Rectal smooth muscle tissue (tissue), 1 donor: ENCODE measurements around the gene PLIN4.

ENCODE experiments used
- H3K27ac ChIP-seq: one replicate; pipeline ENCODE4 v1.7.0; 2013; ENCODE audit warnings: low read depth, low read length, inconsistent platforms
- H3K27me3 ChIP-seq: one replicate; pipeline ENCODE4 v1.7.0; 2013; ENCODE audit warnings: low read length; ENCODE audit not compliant: control insufficient read depth, insufficient read depth
- H3K36me3 ChIP-seq: one replicate; pipeline ENCODE4 v1.7.0; 2013; ENCODE audit warnings: low read length; ENCODE audit not compliant: control insufficient read depth, insufficient read depth
- H3K4me1 ChIP-seq: one replicate; pipeline ENCODE4 v1.7.0; 2013; ENCODE audit warnings: low read length; ENCODE audit not compliant: control insufficient read depth, insufficient read depth
- H3K4me3 ChIP-seq: one replicate; pipeline ENCODE4 v1.7.0; 2013; ENCODE audit warnings: low read length
- H3K9ac ChIP-seq: one replicate; pipeline ENCODE4 v1.7.0; 2013; ENCODE audit warnings: low read length

Gene PLIN4

DNA sequence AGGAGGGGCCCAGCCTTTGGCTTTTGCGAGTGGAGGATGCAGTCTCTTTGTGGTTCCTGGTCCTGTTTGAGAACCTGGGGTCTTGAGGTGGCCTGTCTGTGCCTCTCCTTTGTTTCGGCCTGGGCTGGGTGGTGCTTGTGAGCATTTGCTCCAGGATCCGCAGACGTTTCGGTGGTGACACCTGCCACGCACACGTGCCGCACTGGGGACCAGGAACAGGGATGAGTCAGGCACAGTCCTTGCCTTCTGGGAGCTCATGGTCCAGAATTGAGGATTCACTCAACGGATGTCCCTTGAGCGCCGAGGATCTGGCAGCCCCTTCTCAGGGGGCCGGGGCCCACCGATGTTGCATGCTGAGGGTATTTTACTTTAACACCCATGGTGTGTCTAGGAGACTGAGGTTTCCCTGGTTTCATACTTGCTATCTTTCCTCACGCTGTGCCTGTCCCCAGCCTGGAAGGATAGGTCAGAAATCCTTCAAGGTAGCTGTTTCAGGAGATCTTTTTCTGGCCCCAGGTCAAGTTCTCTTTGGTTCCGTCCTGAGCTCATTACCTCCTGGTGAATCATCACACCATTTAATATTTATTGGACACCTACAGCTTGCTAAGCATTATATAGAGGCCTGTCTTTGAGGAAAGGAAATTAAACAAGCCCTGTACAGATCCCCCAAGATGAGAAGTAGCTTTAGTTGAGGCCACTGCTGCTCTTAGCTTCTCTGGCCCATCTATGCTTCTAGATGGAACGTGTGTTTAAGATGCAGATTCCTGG is 41.1 kb downstream of the PLIN4 start:
- Histone ChIP-seq H3K36me3 (peaks cover 3% of the 10 kb centered on the region), H3K27ac (no peak overlapping the region), H3K4me3 (no peak overlapping the region), H3K27me3 (no peaks in the 10 kb centered on the region), H3K9ac (no peak overlapping the region), H3K4me1 (peaks cover 7% of the 10 kb centered on the region)

- peaks cover 7% of the 10 kb centered on the region for H3K4me1 ChIP-seq
- H3K27me3 ChIP-seq = no peaks in the 10 kb centered on the region
- H3K4me3 ChIP-seq = peak overlapping the region; percentile 54
- H3K27ac ChIP-seq = no peak overlapping the region
- H3K9ac ChIP-seq = no peak overlapping the region
- peaks cover 3% of the 10 kb centered on the region for H3K36me3 ChIP-seq
These were observed 43.7 kb downstream of the PLIN4 start for GRCh38 chr19:4474514-4475022.

GRCh38 chr19:4473763-4474513 is 44.3 kb downstream of the PLIN4 start:
- H3K27ac ChIP-seq = no peak overlapping the region
- H3K4me1 ChIP-seq = peaks cover 7% of the 10 kb centered on the region
- peaks cover 3% of the 10 kb centered on the region for H3K36me3 ChIP-seq
- no peak overlapping the region for H3K9ac ChIP-seq
- peak overlapping the region; percentile 54 for H3K4me3 ChIP-seq
- H3K27me3 ChIP-seq = no peaks in the 10 kb centered on the region

DNA sequence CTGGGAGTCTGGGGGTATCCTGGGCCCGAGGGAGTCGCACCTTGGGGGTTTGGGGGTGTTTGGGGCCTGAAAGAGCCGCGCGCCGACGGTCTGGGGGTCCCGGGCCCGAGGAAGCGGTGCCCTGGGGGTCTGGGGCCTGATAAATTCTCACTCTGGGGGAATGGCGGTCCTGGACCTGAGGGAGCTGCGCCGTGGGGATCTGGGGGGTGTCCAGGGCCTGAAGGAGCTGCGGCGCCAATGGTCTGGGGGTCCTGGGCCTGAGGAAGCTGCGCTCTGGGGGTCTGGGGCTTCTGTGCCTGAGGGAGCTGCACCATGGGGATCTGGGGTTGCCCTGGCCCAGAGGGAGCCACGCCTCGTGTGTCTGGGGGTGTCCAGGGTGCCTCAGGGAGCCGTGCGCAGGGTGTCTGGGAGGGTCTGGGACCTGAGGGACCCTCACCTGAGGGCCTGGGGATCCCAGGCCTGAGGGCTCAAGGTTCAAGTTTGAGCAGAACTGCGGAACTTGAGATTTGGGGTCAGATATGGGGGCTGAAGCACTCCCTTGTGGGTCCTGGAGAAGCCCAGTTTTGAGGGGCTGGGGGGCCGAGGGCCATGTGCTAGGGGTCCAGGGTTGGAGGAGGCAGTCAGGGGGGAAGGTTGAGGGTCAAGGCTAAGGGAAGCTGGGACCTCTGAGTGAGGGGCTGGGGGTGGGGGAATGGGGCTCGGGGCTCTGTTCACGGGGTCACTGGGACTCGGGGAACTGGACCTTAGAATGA is 45.1 kb downstream of the PLIN4 start:
- peak overlapping the region; percentile 21 for H3K9ac ChIP-seq
- H3K4me1 ChIP-seq = peaks cover 7% of the 10 kb centered on the region
- H3K4me3 ChIP-seq = peak overlapping the region; percentile 73
- peaks cover 3% of the 10 kb centered on the region for H3K36me3 ChIP-seq
- H3K27ac ChIP-seq = peak overlapping the region; percentile 7
- H3K27me3 ChIP-seq = no peaks in the 10 kb centered on the region

DNA sequence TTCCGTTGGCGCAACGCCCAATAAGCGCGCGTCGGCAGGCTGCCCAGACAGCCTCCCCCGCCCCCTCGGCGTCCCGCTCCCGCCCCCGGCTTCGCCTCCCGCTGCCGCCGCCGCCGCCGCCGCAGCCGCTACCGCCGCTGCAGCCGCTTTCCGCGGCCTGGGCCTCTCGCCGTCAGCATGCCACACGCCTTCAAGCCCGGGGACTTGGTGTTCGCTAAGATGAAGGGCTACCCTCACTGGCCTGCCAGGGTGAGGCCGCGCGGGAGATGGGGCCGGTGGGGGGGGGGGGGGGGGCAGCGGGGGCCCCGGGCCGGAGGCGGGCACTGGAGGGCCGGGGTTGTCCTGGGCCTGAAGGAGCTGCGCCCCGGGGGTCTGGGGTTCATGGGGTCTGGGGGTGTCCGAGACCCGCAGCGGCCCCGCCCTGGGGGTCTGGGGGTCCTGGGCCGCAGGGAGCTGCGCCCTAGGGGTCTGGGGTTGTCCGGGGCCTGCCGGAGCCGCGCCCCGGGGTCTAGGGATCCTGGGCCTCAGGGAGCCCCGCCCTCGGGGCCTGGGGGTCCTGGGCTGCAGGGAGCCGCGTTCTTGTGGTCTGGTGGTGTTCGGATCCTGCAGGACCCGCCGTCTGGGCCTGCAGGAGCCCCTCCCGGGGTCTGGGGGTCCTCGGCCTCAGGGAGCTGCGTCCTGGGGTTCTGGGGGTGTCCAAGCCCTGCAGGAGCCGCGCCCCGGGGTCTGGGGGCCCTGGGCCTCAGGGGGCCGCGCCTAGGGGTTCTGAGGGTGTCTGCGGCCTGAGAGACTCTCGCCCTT is 45.9 kb downstream of the PLIN4 start, which contains the start of gene HDGFL2:
Gene HDGFL2, plus strand, starts transcription at position 124 of the 801 bp plus-strand sequence. Its CDS starts 54 bp downstream, at position 178.
- peak within 1 kb of the TSS; percentile 78 for H3K4me3 ChIP-seq
- peaks cover 7% of the 10 kb centered on the region for H3K4me1 ChIP-seq
- H3K27me3 ChIP-seq = no peaks in the 10 kb centered on the region
- peak within 1 kb of the TSS; percentile 91 for H3K27ac ChIP-seq
- peak within 1 kb of the TSS; percentile 62 for H3K9ac ChIP-seq
- H3K36me3 ChIP-seq = peaks cover 3% of the 10 kb centered on the region

DNA sequence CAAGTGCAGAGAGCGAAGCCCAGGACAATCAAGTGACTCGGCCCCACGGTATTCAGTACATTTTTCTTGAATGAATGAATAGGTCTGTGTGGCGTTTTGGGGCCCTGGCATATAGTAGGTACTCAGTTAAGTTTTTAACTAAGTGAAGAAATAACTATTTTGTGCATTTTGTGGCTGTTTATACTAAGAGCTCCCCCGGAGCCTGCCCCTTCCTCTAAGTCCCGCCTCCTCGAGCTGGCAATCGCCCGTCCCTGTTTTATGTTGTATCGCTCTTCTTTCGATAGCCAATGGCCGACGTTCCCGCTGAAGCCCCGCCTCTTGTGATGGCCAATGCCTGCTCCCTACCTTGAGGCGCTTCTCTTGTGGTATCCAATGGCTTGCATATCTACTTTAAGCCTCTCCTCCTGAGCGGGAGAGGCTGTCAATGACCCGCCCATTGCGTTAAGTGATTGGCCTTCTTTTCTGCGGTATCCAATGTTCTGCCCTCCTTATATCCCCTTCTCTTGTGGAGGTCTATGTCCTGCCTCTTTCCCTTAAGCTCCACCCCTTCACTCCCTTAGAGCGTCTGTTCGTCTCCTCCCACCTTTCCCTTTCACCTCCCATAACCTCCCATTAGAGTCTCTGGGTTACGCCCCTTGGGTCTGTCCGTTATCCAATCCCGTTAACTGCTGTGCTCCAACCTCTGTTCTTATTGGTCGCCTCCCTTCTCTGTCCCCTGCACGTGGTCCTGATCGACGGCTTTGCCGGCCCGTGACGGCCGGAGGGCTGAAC is 46.7 kb downstream of the PLIN4 start:
- peaks cover 7% of the 10 kb centered on the region for H3K4me1 ChIP-seq
- H3K9ac ChIP-seq = peak overlapping the region; percentile 62
- H3K27me3 ChIP-seq = no peaks in the 10 kb centered on the region
- H3K4me3 ChIP-seq = peak overlapping the region; percentile 78
- H3K36me3 ChIP-seq = peaks cover 2% of the 10 kb centered on the region
- peak overlapping the region; percentile 91 for H3K27ac ChIP-seq

GRCh38 chr19:4467835-4468234 is 50.5 kb downstream of the PLIN4 start:
- Histone ChIP-seq H3K27ac (no peak overlapping the region), H3K27me3 (no peaks in the 10 kb centered on the region), H3K36me3 (no peaks in the 10 kb centered on the region), H3K9ac (no peak overlapping the region), H3K4me1 (no peaks in the 10 kb centered on the region), H3K4me3 (no peak overlapping the region)

DNA sequence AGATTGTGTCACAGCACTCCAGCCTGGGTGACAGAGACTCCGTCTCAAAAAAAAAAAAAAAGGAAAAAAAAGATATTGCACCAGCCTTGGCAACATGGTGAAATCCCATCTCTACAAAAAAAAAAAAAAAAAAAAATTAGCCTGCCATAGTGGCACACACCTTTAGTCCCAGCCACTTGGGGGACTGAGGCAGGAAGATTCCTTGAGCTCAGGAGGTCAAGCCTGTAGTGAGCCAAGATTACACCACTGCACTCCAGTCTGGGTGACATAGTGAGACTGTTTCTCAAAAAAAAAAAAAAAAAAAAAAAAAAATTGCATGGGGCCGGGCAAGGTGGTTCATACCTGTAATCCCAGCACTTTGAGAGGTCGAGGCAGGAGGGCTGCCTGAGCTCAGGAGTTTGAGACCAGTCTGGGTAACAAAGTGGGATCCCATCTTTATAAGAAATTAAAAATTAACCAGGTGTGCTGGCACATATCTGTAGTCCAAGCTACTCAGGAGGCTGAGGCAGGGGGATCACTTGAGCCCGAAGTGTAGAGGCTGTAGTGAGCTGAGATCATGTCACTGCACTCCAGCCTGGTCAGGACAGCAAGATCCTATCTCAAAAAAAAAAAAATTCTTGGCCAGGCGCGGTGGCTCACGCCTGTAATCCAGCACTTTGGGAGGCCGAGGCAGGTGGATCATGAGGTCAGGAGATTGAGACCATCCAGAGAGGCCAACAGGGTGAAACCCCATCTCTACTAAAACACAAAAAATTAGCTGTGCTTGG is 53.3 kb downstream of the PLIN4 start:
- Histone ChIP-seq H3K27ac (no peak overlapping the region), H3K9ac (no peak overlapping the region), H3K4me1 (no peaks in the 10 kb centered on the region), H3K27me3 (no peaks in the 10 kb centered on the region), H3K36me3 (no peaks in the 10 kb centered on the region), H3K4me3 (no peak overlapping the region)

- Histone ChIP-seq H3K9ac (peak within 1 kb of the TSS; percentile 2), H3K4me1 (peaks cover 11% of the 10 kb centered on the region), H3K4me3 (peak within 1 kb of the TSS; percentile 84), H3K27ac (peak within 1 kb of the TSS; percentile 82), H3K36me3 (peaks cover 12% of the 10 kb centered on the region), H3K27me3 (no peaks in the 10 kb centered on the region)
These were observed 60.5 kb downstream of the PLIN4 start, which contains the start of gene UBXN6 for GRCh38 chr19:4457654-4458395. Gene UBXN6 (minus strand): TSS chr19:4457794. CDS start chr19:4457697, 97 bp downstream.
